Measurements from ENCODE around the gene KRT71.
"Not testable (repeated sequence)": the region's sequence is repeated elsewhere in the genome, so short reads cannot be mapped to it uniquely, and the experiment has no call there.

The KRT71 gene

DNA sequence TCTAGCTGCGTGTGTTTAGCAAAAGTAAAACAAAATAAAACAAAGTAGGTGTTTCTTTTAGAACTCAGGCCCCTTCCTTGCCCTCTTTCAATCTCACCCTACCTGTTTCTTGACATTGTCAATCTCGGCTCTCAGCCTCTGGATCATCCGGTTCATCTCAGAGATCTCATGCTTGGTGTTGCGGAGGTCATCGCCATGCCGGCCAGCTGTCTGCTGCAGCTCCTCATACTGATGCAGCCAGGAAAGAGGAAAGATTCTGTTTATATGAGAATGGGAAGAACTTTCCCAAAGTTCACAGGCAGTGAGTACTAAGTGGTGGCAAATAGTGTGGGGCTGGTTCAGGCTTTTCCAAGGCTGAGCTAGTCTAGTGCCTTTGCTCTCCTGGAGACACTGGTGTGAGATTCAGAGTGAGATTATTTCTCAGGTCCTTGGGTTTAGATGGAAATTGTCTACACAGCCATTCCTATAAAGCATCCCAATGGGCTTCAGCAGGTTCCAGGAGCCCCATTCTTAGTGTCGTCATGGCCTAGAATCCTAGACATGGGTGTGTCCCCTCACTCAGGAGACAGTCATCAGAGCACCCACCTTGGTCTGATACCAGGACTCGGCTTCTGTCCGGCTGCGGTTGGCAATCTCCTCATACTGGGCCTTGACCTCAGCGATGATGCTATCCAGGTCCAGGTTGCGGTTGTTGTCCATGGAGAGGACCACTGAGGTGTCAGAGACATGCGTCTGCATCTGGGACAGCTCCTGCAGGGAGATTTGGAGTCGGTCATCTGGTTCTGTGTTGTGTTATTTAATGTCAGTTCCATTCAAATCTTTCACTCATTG, 35.7 kb downstream of the KRT71 start:
- no peak for TF ChIP-seq GATA1 (IDR thresholded peaks at IDR 0.05; ENCODE audit: low read depth, low read length)
- TF ChIP-seq POLR2A (IDR thresholded peaks at IDR 0.05; ENCODE audit: low read length), result no peak
- no peak for DNase-seq

DNA sequence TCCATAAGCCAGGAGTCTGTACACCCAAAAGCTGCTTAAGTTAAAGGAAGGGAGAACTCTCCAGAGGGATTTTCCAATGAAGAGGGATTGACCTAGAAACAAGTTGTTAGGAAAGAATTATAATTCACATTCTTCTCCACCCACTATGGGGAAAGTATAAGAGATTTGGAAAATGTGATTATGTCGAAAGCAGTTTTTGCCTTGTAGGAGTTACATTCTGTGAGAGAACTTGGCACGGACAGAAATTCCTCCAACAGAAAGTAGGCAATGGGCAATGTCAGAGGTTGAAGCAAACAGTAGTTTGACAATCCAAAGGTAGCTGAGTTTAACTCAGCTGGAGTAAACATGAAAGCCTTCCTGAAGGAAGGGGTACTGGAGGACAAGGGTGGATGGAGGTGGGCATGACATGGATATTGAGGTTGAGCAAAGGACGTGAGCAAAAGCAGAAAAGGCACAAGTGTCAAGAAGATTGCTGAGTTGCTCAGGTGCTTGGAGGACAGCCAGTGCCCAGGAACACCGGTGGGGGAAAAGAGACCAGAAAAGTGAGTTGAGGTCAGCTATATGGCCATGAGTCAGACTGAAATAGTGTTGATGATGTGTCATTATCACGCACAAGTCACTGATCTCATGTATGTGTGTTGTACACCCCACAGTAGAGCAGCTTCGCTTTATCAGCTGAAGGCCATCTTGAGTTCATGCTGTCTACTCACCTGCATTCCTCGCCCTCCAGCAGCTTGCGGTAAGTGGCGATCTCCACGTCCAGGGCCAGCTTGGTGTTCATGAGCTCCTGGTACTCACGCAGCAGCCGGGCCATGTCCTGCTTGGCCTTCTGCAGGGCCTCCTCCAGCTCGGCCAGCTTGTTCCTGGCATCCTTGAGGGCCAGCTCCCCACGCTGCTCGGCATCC, 36.8 kb downstream of the KRT71 start:
- TF ChIP-seq GATA1 (IDR thresholded peaks at IDR 0.05; ENCODE audit: low read depth, low read length) (no peak), POLR2A (IDR thresholded peaks at IDR 0.05; ENCODE audit: low read length) (no peak)
- DNase-seq, result no peak

DNA sequence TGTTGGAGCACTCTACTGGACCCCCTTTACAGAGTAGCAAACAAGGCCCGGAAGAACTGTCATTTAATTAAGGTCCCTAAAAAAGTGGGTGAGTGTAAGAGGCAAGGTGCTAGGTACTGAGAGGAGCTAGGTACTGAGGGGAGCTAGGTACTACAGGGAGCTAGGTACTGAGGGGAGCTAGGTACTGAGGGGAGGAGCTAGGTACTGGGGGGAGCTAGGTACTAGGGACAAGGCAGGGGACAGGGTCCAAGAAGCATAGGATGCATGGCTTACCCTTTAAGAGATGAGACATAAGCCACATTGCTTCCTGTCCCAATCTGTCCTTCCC, 37.7 kb downstream of the KRT71 start:
- TF ChIP-seq GATA1 (IDR thresholded peaks at IDR 0.05; ENCODE audit: low read depth, low read length) (no peak), POLR2A (IDR thresholded peaks at IDR 0.05; ENCODE audit: low read length) (no peak)
- DNase-seq, result no peak

DNA sequence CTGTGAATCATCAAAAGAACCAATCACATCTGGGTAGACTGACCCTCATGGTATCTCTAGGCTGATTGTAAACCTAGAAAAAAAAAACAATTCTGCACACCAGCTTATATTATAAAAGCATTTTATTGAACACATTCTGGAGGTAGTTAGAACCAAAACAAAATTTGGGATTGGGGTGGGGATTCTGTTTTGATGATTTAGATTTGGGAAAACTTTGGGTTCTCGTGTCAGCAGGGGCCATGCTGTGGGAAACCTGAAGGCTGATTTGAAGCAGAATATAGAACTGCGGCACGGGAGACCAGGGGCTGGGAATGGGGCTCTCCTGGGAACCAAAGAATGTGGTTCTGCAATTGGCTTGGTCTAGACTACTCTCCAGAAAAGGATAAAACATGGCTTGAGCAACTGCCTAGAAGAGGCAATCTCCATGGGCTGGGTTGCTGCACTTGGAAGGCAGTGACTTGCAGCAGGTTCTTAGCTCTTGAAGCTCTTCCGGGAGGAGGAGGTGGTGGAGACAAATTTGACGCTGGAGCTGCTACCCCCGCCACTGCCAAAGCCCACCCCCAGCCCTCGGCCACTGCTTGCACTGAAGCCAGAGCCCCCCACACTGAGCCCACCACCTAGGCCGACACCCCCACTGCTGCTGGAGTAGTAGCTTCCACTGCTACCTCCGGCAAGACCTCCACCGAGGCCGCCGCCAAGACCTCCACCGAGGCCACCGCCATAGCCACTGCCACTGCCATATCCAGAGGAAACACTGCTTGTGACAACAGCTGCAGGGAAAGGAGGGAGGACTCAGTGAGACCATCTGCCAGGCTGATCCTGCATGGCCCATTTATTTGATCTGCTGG, 38.2 kb downstream of the KRT71 start:
- DNase-seq, result no peak
- TF ChIP-seq GATA1 (IDR thresholded peaks at IDR 0.05; ENCODE audit: low read depth, low read length) (no peak), POLR2A (IDR thresholded peaks at IDR 0.05; ENCODE audit: low read length) (no peak)

DNA sequence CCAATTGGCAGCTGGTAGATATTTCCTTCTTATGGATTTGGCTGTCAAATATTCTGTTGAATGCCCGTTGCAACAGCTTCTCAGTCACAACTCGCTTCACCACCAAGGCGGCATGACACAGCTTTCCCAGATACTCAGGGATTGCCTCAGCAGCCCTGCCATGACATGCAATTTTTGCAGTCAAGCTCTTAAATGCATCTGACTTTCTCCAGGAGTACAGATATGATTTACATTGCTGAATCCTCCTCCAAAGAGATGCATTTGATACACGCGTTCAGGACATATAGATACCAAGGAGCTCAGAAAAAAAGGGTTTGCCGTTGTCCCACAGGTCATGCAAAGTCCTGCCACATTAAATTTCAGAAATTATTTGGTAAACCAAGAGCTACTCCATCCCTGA, 39.2 kb downstream of the KRT71 start:
- no peak for TF ChIP-seq GATA1 (IDR thresholded peaks at IDR 0.05; ENCODE audit: low read depth, low read length)
- no peak for TF ChIP-seq POLR2A (IDR thresholded peaks at IDR 0.05; ENCODE audit: low read length)
- peak in 1 of 2 experiments; percentile 59 for DNase-seq

DNA sequence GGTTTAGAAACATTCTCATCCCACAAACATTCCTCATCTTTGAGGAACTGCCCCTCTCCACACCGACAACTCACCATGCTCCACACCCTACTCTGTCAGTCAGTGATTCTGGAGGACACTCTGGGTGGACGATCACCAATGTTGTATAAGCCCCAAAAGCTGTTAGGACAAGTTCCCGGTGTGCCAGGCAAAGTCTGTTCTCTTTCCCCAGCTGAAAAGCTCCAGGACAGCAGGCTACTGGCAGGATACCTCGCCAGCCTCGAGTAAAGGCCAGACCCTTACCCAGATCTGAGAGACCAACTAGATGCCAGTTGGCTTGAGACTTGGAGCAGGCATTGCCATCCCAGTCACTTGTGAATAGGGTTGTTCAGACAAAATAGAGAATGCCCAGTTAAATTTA, 44.7 kb downstream of the KRT71 start:
- TF ChIP-seq POLR2A (IDR thresholded peaks at IDR 0.05; ENCODE audit: low read length), result no peak
- TF ChIP-seq GATA1 (IDR thresholded peaks at IDR 0.05; ENCODE audit: low read depth, low read length), result no peak
- DNase-seq, result no peak

DNA sequence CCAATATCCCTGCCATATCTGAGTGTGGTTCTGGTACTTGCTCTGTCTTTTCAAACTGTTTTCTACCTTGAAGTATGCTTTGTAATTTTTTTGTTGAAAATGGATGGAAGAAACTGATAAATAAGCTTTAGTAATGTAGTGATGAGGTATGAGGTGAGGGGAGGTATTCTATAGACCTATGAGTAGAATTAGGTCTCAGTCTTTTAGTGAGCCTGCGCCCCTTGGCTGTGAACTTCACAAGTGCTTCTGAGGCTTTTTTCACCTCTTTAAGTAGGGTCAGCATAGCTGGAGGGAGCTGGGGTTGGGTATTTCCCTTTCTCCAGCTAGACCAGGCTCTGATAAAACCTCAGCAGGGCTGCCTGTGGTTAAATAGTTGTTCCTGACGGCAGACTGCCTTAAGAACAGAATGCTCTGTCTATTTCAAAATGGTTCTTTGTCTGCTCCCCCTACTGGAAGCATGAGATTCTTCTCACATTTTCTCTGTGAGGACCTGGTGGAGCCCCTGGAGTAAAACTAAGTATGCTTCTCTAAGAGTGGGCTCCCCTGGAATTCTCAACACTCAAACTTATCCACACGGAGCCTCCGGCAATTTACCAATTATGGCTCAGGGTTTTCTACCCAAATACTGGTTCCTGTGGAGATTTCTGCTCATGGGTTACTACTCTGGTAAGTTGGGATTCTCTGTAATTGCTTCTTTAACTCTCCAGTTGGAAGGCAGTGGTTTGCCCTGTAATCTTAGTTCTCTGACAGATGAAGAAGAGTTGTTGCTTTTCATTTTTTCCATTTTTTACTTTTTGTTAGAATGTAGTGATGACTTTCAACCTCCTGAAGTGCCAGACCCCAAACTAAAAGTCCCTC, 45.9 kb downstream of the KRT71 start:
- DNase-seq, result peak in 1 of 2 experiments; percentile 7

DNA sequence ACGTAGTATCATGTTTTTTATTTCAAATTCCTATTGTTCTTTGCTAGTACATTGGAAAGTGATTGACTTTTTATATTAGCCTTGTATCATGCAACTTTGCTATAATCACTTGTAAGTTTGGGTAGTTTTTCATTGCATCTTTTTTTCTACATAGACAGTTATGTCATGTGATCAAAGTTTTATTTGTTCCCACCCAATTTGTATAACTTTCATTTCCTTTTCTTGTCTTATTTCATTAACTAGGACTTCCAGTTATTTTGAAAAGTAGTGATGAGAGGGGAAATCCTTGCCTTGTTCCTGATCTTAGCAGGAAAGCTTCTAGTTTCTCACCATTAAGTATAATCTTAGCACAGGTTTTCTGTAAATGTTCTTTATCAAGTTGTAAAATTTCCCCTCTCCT, 50.1 kb downstream of the KRT71 start:
- TF ChIP-seq POLR2A (IDR thresholded peaks at IDR 0.05; ENCODE audit: low read length) (no peak), GATA1 (IDR thresholded peaks at IDR 0.05; ENCODE audit: low read depth, low read length) (no peak)
- no peak for DNase-seq

More for the DNA sequence above, 45.9 kb downstream of the KRT71 start:
- no peak for TF ChIP-seq GATA1 (IDR thresholded peaks at IDR 0.05; ENCODE audit: low read depth, low read length)
- no peak for TF ChIP-seq POLR2A (IDR thresholded peaks at IDR 0.05; ENCODE audit: low read length)

DNA sequence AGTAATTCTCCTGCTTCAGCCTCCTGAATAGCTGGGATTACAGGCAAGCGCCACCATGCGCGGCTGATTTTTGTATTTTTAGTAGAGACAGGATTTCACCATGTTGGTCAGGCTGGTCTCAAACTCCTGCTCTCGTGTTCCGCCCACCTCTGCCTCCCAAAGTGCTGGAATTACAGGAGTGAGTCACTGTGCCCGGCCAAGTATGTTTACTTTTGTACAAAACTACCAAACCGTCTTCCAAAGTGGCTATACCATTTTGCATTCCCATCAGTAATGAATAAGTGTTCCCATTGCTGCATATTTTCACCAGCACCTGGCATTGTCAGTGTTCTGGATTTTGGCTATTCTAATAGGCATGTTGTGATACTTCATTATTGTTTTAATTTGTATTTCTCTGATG, 51.5 kb downstream of the KRT71 start:
- no peak for DNase-seq
- TF ChIP-seq GATA1 (IDR thresholded peaks at IDR 0.05; ENCODE audit: low read depth, low read length) (no peak), POLR2A (IDR thresholded peaks at IDR 0.05; ENCODE audit: low read length) (no peak)

DNA sequence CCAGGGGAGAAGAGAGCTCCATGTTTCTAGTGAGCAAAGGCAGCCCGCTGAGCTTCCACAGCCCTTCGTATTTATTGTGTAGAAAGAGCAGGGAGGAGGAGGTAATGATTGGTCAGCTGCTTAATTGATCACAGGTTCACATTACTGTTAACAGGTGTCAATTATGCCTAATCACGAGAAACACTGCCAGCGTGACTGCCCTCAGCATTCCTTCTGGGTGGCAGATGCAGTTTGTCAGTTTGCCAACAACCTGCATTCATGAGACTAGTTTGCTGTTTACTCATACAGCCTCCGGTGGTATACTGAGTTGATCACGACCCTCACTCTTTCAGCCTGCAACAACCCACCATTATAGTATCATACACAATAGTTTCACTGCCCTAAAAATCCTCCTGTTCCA, 52.4 kb downstream of the KRT71 start:
- DNase-seq, result not testable (repeated sequence)

DNA sequence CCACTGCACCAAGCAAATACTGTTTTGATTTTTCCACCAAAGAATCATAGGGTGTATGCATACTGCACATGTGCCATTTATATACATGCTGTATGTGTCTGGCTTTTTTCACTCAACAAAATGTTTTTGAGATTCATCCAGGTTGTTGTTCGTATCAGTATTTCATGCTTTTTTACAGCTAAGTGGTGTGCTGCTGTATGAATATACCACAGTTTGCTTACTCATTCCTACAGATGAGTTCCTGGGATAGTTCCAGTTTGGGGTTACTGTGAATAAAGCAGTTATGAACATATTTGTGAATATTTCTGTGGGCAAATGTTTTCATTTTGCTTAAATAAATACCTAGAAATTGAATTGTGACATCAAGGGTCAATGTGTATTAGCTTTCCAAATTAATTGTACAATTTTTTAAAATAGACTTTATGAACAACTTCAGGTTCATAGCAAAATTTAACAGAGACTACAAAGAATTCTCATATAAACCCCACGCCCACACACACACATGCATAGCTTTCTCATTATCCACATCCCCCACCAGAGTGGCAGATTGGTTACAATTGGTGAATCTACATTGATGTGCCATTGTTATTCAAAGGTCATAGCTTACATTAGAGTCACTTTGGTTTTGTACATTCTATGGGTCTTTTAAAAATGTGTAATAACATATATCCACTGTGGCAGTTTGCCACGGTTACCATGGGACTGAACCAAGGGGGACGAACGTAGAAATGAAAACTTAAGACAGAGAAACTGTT, 53.0 kb downstream of the KRT71 start:
- TF ChIP-seq POLR2A (IDR thresholded peaks at IDR 0.05; ENCODE audit: low read length), result no peak
- no peak for TF ChIP-seq GATA1 (IDR thresholded peaks at IDR 0.05; ENCODE audit: low read depth, low read length)
- no peak for DNase-seq

DNA sequence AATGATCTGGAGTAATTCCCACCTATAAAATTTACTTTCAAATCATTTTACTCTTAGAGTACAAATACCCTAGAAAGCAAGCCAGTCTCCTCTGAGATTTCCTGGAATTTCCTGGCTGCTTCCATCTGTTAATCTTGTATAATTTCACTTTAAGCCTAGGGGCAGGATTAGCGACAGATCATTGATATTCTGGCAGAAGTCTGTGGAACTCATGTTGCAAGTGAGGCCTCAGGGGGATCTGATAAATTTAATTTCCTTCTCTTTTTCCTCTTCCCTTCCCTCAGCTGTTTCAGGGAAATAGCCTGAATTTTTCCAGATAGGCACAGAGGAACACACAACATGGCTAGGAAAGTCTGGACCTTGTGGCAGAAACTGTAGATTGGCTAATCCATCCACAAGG, 54.0 kb downstream of the KRT71 start:
- no peak for DNase-seq
- TF ChIP-seq POLR2A (IDR thresholded peaks at IDR 0.05; ENCODE audit: low read length) (no peak), GATA1 (IDR thresholded peaks at IDR 0.05; ENCODE audit: low read depth, low read length) (no peak)

Data from erythroblast (primary cell).